ENCODE data around the gene GFRA1. TPM values are rescaled to one million over a fixed set of nuclear protein-coding genes. Genes with fewer than 3 reads are reported as not detected.

Gene GFRA1
- total and polyA plus RNA-seq, 2 experiments from 2014 or later = 1.7 to 5.0 TPM

DNA sequence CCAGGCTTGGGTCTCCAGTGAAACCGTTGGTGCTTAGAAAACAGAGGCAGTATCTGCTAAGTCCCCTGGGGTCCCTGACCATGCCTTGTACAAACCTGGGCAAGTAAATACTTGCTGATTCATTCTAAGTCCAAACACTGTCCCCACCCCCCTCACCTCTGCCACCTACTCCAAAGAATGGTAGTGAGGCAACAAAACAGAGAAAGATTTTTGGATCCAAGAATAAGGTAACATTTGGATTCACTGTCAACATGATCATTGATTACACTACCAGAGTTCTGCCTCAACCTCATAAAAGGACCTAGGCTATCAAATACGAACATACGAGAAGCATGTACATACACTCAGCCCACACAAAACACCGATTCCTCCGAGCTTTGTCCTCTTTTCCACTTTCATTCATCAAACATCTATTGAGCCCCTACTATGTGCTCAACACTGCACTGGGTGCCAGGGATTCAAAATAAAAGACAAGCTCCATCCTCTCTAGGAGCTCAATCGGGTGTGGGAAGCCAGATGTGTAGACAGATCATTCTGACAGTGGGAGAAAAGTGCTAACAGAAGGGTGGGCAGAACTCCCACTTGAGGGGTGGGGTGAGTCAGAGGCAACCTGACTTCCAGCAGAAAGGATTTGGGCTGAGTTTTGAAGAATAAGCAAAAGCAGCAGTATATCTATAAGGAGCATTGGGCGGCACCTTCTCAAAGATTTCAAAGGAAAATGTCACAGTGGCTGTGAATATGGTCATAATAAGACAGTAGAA lies 71.2 kb downstream of the GFRA1 start:
- H3K27me3 ChIP-seq = no peaks in the 10 kb centered on the region
- H3K36me3 ChIP-seq = no peaks in the 10 kb centered on the region
- H3K4me3 ChIP-seq = no peak overlapping the region
- TF ChIP-seq, protein P1, sequence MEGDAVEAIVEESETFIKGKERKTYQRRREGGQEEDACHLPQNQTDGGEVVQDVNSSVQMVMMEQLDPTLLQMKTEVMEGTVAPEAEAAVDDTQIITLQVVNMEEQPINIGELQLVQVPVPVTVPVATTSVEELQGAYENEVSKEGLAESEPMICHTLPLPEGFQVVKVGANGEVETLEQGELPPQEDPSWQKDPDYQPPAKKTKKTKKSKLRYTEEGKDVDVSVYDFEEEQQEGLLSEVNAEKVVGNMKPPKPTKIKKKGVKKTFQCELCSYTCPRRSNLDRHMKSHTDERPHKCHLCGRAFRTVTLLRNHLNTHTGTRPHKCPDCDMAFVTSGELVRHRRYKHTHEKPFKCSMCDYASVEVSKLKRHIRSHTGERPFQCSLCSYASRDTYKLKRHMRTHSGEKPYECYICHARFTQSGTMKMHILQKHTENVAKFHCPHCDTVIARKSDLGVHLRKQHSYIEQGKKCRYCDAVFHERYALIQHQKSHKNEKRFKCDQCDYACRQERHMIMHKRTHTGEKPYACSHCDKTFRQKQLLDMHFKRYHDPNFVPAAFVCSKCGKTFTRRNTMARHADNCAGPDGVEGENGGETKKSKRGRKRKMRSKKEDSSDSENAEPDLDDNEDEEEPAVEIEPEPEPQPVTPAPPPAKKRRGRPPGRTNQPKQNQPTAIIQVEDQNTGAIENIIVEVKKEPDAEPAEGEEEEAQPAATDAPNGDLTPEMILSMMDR (IDR thresholded peaks at IDR 0.05; ENCODE audit: low read depth, low read length) = no peak
- H3K9me3 ChIP-seq (ENCODE audit: low read depth) = no peaks in the 10 kb centered on the region
- H3K27ac ChIP-seq = no peak overlapping the region
- no peak for DNase-seq (ENCODE audit: low read depth in 1 of 2, low spot score in 1 of 2)
- H3K4me1 ChIP-seq (ENCODE audit: low read depth) = no peaks in the 10 kb centered on the region

DNA sequence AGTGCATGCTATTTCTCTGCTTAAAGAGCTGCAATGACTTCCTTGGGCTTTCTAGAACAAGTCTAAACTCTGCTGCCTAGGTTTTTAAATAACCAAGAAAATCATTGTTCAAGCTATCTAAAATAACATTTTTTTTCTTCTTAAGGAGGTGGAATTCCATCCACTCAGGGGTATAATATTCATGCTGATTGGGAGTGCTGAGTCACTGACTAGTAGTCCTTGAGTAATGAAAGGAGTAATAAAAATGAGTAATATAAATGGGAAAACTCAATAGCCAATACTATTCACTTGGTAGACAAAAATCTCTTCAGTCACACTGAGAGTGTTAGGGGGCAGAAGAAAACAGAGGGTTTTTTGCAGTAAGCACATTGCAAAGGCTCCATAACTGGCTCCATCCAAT lies 72.0 kb downstream of the GFRA1 start:
- Histone ChIP-seq H3K36me3 (no peaks in the 10 kb centered on the region), H3K4me1 (ENCODE audit: low read depth) (no peaks in the 10 kb centered on the region), H3K27ac (no peak overlapping the region), H3K4me3 (no peak overlapping the region), H3K9me3 (ENCODE audit: low read depth) (no peaks in the 10 kb centered on the region), H3K27me3 (no peaks in the 10 kb centered on the region)
- TF ChIP-seq, protein P1 (IDR thresholded peaks at IDR 0.05; ENCODE audit: low read depth, low read length) = no peak
- no peak for DNase-seq (ENCODE audit: low read depth in 1 of 2, low spot score in 1 of 2)

DNA sequence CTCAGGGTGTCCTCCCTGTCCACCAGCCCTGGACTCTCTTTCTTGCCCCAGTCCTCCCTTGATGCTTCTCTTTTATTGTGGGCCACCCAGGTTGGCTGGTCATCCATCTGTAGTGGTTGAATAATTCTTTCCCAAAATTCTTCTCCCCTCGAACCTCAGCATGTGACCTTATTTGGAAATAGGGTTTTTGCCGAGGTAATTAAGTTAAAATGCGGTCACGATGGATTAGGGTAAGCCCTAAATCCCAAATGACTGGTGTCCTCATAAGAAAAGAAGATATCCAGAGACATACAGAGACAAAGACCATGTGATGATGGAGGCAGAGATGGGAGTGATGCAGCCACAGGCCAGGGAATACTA lies 74.3 kb downstream of the GFRA1 start:
- TF ChIP-seq, protein P1 (IDR thresholded peaks at IDR 0.05; ENCODE audit: low read depth, low read length) = no peak
- DNase-seq (ENCODE audit: low read depth in 1 of 2, low spot score in 1 of 2) = no peak
- Histone ChIP-seq H3K4me1 (ENCODE audit: low read depth) (no peaks in the 10 kb centered on the region), H3K27me3 (no peaks in the 10 kb centered on the region), H3K4me3 (no peak overlapping the region), H3K36me3 (no peaks in the 10 kb centered on the region), H3K27ac (no peak overlapping the region), H3K9me3 (ENCODE audit: low read depth) (no peaks in the 10 kb centered on the region)

DNA sequence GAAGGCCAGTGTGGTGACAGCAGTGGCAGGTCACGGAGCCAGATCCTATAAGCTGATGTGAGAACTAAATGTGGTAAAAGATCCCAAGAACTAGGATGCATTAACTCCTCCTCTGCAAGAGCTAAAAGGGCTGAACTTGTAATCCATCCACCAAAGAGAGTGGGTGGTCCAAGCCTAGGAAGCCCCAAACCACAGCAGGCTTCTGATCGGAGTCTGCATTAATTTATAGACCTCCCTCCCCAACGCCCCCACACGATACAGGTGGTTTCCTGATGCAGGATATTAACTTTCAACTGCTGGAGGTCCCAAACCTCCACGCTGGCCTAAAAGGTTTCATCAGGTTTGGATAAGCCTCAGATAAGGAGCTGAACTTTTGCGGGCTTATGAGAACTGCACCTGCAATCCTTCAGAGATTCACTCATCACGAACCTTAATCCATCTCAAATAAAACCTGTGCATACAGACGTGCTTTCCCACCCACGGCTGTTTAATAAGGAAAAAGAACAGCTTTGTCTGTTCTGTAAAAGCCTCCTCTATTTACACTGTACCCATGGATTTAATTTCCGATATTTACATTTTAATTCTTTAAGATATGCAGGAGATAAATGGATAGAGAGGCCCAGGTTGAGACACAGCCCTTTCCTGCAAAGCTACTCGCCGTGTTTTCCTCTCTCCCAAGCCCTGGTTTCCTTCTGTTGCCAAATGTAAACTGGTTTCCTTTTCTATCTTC lies 74.9 kb downstream of the GFRA1 start:
- Histone ChIP-seq H3K9me3 (ENCODE audit: low read depth) (no peaks in the 10 kb centered on the region), H3K4me3 (no peak overlapping the region), H3K4me1 (ENCODE audit: low read depth) (no peaks in the 10 kb centered on the region), H3K27me3 (no peaks in the 10 kb centered on the region), H3K36me3 (no peaks in the 10 kb centered on the region), H3K27ac (no peak overlapping the region)
- TF ChIP-seq, protein P1 (IDR thresholded peaks at IDR 0.05; ENCODE audit: low read depth, low read length) = no peak
- no peak for DNase-seq (ENCODE audit: low read depth in 1 of 2, low spot score in 1 of 2)

DNA sequence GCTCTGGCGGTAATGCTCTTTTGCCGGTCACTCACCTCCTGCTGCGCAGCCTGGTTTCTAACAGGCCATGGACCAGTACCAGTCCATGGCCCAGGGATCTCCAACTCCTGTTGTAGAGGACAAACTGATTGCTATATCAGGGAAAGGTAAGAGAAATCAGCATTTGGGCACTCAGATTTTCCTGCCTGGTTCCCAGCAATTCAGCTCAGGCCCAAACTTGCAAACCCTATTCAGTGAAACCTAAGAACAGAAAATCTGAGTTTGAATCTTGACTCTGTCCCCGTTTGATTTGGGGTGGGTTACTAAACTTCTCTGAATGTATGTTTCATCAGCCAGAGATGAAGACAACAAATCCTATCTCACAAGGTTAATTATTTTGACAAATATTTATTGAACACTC lies 77.4 kb downstream of the GFRA1 start:
- Histone ChIP-seq H3K36me3 (no peaks in the 10 kb centered on the region), H3K4me1 (ENCODE audit: low read depth) (no peaks in the 10 kb centered on the region), H3K27ac (no peak overlapping the region), H3K27me3 (no peaks in the 10 kb centered on the region), H3K4me3 (no peak overlapping the region), H3K9me3 (ENCODE audit: low read depth) (no peaks in the 10 kb centered on the region)
- TF ChIP-seq, protein P1 (IDR thresholded peaks at IDR 0.05; ENCODE audit: low read depth, low read length) = no peak
- DNase-seq (ENCODE audit: low read depth in 1 of 2, low spot score in 1 of 2) = no peak

All from cardiac muscle cell (in vitro differentiated cells and primary cell).